ENCODE results near the gene POLR3A.

DNA sequence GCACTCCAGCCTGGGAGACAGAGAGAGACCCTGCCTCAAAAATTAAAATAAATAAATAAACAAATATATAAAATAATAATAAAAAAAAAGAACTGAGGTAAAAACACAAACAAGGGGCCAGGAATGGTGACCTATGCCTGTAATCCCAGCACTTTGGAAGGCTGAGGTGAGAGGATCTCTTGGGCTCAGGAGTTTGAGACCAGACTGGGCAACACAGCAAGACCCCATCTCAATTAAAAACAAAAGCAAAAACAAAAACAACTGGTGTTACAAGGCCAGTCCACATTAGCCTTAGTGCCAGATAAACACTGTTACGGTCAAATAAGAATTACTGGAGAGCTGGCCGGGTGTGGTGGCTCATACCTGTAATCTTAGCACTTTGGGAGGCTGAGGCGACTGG, 5.6 kb downstream of the POLR3A start:
- TF ChIP-seq, protein P1, sequence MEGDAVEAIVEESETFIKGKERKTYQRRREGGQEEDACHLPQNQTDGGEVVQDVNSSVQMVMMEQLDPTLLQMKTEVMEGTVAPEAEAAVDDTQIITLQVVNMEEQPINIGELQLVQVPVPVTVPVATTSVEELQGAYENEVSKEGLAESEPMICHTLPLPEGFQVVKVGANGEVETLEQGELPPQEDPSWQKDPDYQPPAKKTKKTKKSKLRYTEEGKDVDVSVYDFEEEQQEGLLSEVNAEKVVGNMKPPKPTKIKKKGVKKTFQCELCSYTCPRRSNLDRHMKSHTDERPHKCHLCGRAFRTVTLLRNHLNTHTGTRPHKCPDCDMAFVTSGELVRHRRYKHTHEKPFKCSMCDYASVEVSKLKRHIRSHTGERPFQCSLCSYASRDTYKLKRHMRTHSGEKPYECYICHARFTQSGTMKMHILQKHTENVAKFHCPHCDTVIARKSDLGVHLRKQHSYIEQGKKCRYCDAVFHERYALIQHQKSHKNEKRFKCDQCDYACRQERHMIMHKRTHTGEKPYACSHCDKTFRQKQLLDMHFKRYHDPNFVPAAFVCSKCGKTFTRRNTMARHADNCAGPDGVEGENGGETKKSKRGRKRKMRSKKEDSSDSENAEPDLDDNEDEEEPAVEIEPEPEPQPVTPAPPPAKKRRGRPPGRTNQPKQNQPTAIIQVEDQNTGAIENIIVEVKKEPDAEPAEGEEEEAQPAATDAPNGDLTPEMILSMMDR (IDR thresholded peaks at IDR 0.05): no peak
- TF ChIP-seq NFIC (IDR thresholded peaks at IDR 0.05; ENCODE audit: borderline replicate concordance): no peak
- TF ChIP-seq TAF1 (IDR thresholded peaks at IDR 0.05; ENCODE audit: borderline replicate concordance, low read depth, low read length): no peak
- no peak for TF ChIP-seq RXRA (IDR thresholded peaks at IDR 0.05; ENCODE audit: borderline replicate concordance, low read depth)
- no peak for TF ChIP-seq POLR2AphosphoS5 (IDR thresholded peaks at IDR 0.05; ENCODE audit: low read depth, low read length)
- TF ChIP-seq TCF12 (IDR thresholded peaks at IDR 0.05): no peak
- no peak for TF ChIP-seq USF2 (IDR thresholded peaks at IDR 0.05; ENCODE audit: borderline replicate concordance, low read depth, low read length)
- TF ChIP-seq MAX (IDR thresholded peaks at IDR 0.05; ENCODE audit: low read depth): no peak
- TF ChIP-seq RCOR1 (IDR thresholded peaks at IDR 0.05; ENCODE audit: low read length): no peak
- no peak for TF ChIP-seq USF1 (IDR thresholded peaks at IDR 0.05; ENCODE audit: borderline replicate concordance, low read depth)
- TF ChIP-seq FOSL2 (IDR thresholded peaks at IDR 0.05; ENCODE audit: borderline replicate concordance, low read depth): no peak
- TF ChIP-seq, protein P2, sequence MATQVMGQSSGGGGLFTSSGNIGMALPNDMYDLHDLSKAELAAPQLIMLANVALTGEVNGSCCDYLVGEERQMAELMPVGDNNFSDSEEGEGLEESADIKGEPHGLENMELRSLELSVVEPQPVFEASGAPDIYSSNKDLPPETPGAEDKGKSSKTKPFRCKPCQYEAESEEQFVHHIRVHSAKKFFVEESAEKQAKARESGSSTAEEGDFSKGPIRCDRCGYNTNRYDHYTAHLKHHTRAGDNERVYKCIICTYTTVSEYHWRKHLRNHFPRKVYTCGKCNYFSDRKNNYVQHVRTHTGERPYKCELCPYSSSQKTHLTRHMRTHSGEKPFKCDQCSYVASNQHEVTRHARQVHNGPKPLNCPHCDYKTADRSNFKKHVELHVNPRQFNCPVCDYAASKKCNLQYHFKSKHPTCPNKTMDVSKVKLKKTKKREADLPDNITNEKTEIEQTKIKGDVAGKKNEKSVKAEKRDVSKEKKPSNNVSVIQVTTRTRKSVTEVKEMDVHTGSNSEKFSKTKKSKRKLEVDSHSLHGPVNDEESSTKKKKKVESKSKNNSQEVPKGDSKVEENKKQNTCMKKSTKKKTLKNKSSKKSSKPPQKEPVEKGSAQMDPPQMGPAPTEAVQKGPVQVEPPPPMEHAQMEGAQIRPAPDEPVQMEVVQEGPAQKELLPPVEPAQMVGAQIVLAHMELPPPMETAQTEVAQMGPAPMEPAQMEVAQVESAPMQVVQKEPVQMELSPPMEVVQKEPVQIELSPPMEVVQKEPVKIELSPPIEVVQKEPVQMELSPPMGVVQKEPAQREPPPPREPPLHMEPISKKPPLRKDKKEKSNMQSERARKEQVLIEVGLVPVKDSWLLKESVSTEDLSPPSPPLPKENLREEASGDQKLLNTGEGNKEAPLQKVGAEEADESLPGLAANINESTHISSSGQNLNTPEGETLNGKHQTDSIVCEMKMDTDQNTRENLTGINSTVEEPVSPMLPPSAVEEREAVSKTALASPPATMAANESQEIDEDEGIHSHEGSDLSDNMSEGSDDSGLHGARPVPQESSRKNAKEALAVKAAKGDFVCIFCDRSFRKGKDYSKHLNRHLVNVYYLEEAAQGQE (IDR thresholded peaks at IDR 0.05; ENCODE audit: low read depth, low read length): no peak

Data from SK-N-SH (cell line).